H1 (cell line): ENCODE measurements around the gene KCTD10. TPM values are rescaled to one million over a fixed set of nuclear protein-coding genes. Genes with fewer than 3 reads are reported as not detected.

Source experiments
- ATF3 ChIP-seq: IDR thresholded peaks from 2 replicates; pipeline ENCODE4 v1.6.1; 2011; ENCODE audit warnings: low read depth, mild to moderate bottlenecking, low read length; ENCODE audit not compliant: insufficient read depth
- BCL11A ChIP-seq, 2 experiments: IDR thresholded peaks; one replicate each; pipeline ENCODE4 v1.6.1; 2011; ENCODE audit warnings: low read depth in 2 of 2, low read length in 2 of 2, mild to moderate bottlenecking in 2 of 2
- E2F6 ChIP-seq: IDR thresholded peaks from 2 replicates; pipeline ENCODE4 v1.6.1; 2012; ENCODE audit warnings: inconsistent platforms
- EZH2 ChIP-seq: fragments of 200-600 bp; sonication (generic); IDR thresholded peaks from 2 replicates; pipeline ENCODE4 v1.7.1; 2012; ENCODE audit warnings: low read depth, mild to moderate bottlenecking, moderate library complexity, low read length, inconsistent platforms; ENCODE audit not compliant: severe bottlenecking
- KDM4A ChIP-seq: IDR thresholded peaks from one replicate; pipeline ENCODE4 v1.7.1; 2012; ENCODE audit warnings: low read depth, mild to moderate bottlenecking, moderate library complexity, low read length, inconsistent platforms; ENCODE audit not compliant: severe bottlenecking
- PHF8 ChIP-seq: fragments of 200-600 bp; sonication (generic); conservative IDR thresholded peaks from 2 replicates; pipeline ENCODE4 v1.7.1; 2012; ENCODE audit warnings: low read depth, mild to moderate bottlenecking, inconsistent platforms, low read length, moderate library complexity
- POU5F1 ChIP-seq: IDR thresholded peaks from 2 replicates; pipeline ENCODE4 v1.6.1; 2011; ENCODE audit warnings: low read depth, mild to moderate bottlenecking, low read length, moderate library complexity
- polyA plus RNA-seq, 7 experiments: library from polyadenylated mRNA; depleted of rRNA in 3 of 7; stranded (reverse) in 5 of 7; unstranded in 2 of 7; fragments of >200 nt in 5 of 7; fragments of 200-250 nt in 2 of 7; gene quantifications; 1 replicate in 5 of 7; 2 replicates in 1 of 7; 4 replicates in 1 of 7; pipeline versions ENCODE4 v1.2.1 to v1.2.3, GENCODE V29; 2011 to 2013; ENCODE audit warnings: missing spikeins in 2 of 7, mixed read lengths in 2 of 7
- total RNA-seq: library from RNA; stranded (reverse); fragmentation: NEBNext Ultra II Directional; extraction: Animal tissue kit (Norgen Biotek cat#: 25700); gene quantifications from 2 replicates; pipeline ENCODE4 v1.2.1, GENCODE V29; 2021

Gene KCTD10
- total and polyA plus RNA-seq, 2 of the 8 experiments (the other 6 are each of a cell fraction or from before 2014, with no cell fraction given), result 45.3 to 52.4 TPM

- no peak for TF ChIP-seq POU5F1
- TF ChIP-seq PHF8, result no peak
- TF ChIP-seq ATF3, result no peak
- no peak for TF ChIP-seq E2F6
- TF ChIP-seq BCL11A (IDR thresholded peaks at IDR 0.05; ENCODE audit: low read depth in 2 of 2, low read length in 2 of 2), result no peak
- no peak for TF ChIP-seq KDM4A
- TF ChIP-seq EZH2, result no peak
These were observed 9.0 kb downstream of the KCTD10 start (continued) for GRCh38 chr12:109467978-109468676.
